Activated B cell treated with CpG ODN at 0.5 μM for 24 hours (primary cell): Measurements from ENCODE around the gene NANOS2. TPM values are rescaled to one million over a fixed set of nuclear protein-coding genes. Genes with fewer than 3 reads are reported as not detected.
"Not testable (repeated sequence)": the region's sequence is repeated elsewhere in the genome, so short reads cannot be mapped to it uniquely, and the experiment has no call there.

Source experiments
- ATAC-seq: fragments of 200-7000 bp; cut with Tn5 transposase; one replicate; pipeline ENCODE4 v1.10.0; 2021; ENCODE audit warnings: low read depth, mild to moderate bottlenecking, moderate library complexity
- CTCF ChIA-PET: fragments of 350-600 bp; sonication (Branson Sonifier 250); formaldehyde crosslinking; loops from one replicate; lab custom pipeline; 2021; ENCODE audit warnings: antibody characterized with exemption; lab: Charles Lee
- POLR2A ChIA-PET: fragments of 350-600 bp; sonication (Branson Sonifier 250); formaldehyde crosslinking; loops from one replicate; lab custom pipeline; 2021; ENCODE audit warnings: antibody characterized with exemption; lab: Charles Lee
- DNase-seq: peaks from one replicate; pipeline ENCODE4 v3.0.0; 2022
- H3K27ac Mint-ChIP-seq: one replicate; pipeline ENCODE4 v1.8.0; 2020; ENCODE audit warnings: mixed read lengths
- H3K27me3 Mint-ChIP-seq: one replicate; pipeline ENCODE4 v1.8.0; 2021; ENCODE audit warnings: mixed read lengths
- H3K36me3 Mint-ChIP-seq: one replicate; pipeline ENCODE4 v1.8.0; 2021; ENCODE audit warnings: low read depth, mixed read lengths
- H3K4me1 Mint-ChIP-seq: one replicate; pipeline ENCODE4 v1.8.0; 2021; ENCODE audit warnings: mixed read lengths
- H3K4me3 Mint-ChIP-seq: one replicate; pipeline ENCODE4 v1.8.0; 2020; ENCODE audit warnings: mild to moderate bottlenecking, mixed read lengths
- H3K9me3 Mint-ChIP-seq: one replicate; pipeline ENCODE4 v1.8.0; 2020; ENCODE audit warnings: mixed read lengths
- CTCF ChIP-seq: fragments of 200-600 bp; IDR thresholded peaks from one replicate; pipeline ENCODE4 v1.8.0; 2022; ENCODE audit warnings: antibody characterized with exemption, mild to moderate bottlenecking
- intact Hi-C: fragments of 100-400 bp; cut with micrococcal nuclease; formaldehyde crosslinking; loops from one replicate; pipeline ENCODE4 v1.15.1; 2024
- total RNA-seq: library from RNA; stranded (reverse); gene quantifications from 2 replicates; pipeline ENCODE4 v1.2.3, GENCODE V29; 2022

The NANOS2 gene
- total RNA-seq, 1 donor from 2014 or later, result not detected

GRCh38 chr19:45873219-45873772 lies 41.3 kb downstream of the NANOS2 start:
- H3K27me3 Mint-ChIP-seq, result peaks cover 28% of the 10 kb centered on the region

DNA sequence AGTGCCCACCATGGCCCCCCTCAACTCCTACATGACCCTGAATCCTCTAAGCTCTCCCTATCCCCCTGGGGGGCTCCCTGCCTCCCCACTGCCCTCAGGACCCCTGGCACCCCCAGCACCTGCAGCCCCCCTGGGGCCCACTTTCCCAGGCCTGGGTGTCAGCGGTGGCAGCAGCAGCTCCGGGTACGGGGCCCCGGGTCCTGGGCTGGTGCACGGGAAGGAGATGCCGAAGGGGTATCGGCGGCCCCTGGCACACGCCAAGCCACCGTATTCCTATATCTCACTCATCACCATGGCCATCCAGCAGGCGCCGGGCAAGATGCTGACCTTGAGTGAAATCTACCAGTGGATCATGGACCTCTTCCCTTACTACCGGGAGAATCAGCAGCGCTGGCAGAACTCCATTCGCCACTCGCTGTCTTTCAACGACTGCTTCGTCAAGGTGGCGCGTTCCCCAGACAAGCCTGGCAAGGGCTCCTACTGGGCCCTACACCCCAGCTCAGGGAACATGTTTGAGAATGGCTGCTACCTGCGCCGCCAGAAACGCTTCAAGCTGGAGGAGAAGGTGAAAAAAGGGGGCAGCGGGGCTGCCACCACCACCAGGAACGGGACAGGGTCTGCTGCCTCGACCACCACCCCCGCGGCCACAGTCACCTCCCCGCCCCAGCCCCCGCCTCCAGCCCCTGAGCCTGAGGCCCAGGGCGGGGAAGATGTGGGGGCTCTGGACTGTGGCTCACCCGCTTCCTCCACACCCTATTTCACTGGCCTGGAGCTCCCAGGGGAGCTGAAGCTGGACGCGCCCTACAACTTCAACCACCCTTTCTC lies 42.3 kb downstream of the NANOS2 start:
- no peak for ATAC-seq
- no peak for TF ChIP-seq CTCF
- Mint-ChIP-seq H3K36me3 (no peaks in the 10 kb centered on the region), H3K9me3 (no peaks in the 10 kb centered on the region), H3K27me3 (peaks cover 27% of the 10 kb centered on the region), H3K27ac (no peak overlapping the region), H3K4me3 (no peak overlapping the region), H3K4me1 (peaks cover 7% of the 10 kb centered on the region)
- ChIA-PET CTCF (no interaction called here), POLR2A (no interaction called here)
- intact Hi-C loops, result no loop called here
- no peak for DNase-seq

More at GRCh38 chr19:45873219-45873772, 41.3 kb downstream of the NANOS2 start:
- Mint-ChIP-seq H3K9me3 (no peaks in the 10 kb centered on the region), H3K27ac (no peak overlapping the region), H3K4me1 (peaks cover 7% of the 10 kb centered on the region), H3K4me3 (no peak overlapping the region), H3K36me3 (no peaks in the 10 kb centered on the region)
- ATAC-seq (no peak), DNase-seq (no peak)
- TF ChIP-seq CTCF, result no peak
- intact Hi-C loops, result no loop called here
- CTCF ChIA-PET, result interaction anchor here (0.7 kb wide), 1 partner anchor 368 kb away, joined by 3 read pairs; no protein-coding TSS in a partner anchor
- POLR2A ChIA-PET, result no interaction called here

DNA sequence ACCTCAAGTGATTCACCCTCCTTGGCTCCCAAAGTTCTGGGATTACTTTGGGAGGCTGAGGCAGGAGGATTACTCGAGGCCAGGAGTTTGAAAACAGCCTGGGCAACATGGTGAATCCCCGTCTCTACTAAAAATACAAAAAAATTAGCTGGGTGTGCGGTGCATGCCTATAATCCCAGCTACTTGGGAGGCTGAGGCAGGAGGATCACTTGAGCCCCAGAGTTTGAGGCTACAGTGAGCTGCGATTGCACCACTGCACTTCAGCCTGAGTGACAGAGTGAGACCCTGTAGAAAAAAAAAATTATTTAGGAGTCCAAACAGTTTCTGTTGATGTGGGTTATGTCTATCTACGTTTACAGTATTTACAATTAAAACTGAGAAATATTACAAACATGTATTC lies 43.8 kb downstream of the NANOS2 start:
- no peak for TF ChIP-seq CTCF
- DNase-seq, result no peak
- intact Hi-C loops, result no loop called here
- POLR2A ChIA-PET, result interaction anchor here (0.7 kb wide), 1 partner anchor 14 kb away, joined by 3 read pairs; no protein-coding TSS in a partner anchor
- Mint-ChIP-seq H3K9me3 (no peaks in the 10 kb centered on the region), H3K27me3 (peaks cover 18% of the 10 kb centered on the region), H3K4me1 (no peaks in the 10 kb centered on the region), H3K4me3 (no peak overlapping the region), H3K27ac (no peak overlapping the region), H3K36me3 (no peaks in the 10 kb centered on the region)
- ATAC-seq, result no peak
- CTCF ChIA-PET, result no interaction called here

- H3K27me3 Mint-ChIP-seq, result peaks cover 21% of the 10 kb centered on the region
- H3K9me3 Mint-ChIP-seq, H3K36me3 Mint-ChIP-seq, DNase-seq, H3K4me3 Mint-ChIP-seq, POLR2A ChIA-PET, ATAC-seq, H3K27ac Mint-ChIP-seq: not testable (repeated sequence)
- CTCF ChIA-PET, result interaction anchor here (0.7 kb wide), 1 partner anchor 78 kb away, joined by 3 read pairs; no protein-coding TSS in a partner anchor
- peaks cover 19% of the 10 kb centered on the region for H3K4me1 Mint-ChIP-seq
- intact Hi-C loops, result loop anchor here (10.0 kb wide), 2 partner anchors 462 to 792 kb away; partner anchors contain the start of genes GEMIN7, POLR1G, PPP1R13L and ZNF296
Observed at GRCh38 chr19:45867241-45867640, 47.3 kb downstream of the NANOS2 start.

- H3K4me3 Mint-ChIP-seq, result no peak overlapping the region
- H3K4me1 Mint-ChIP-seq, result peaks cover 25% of the 10 kb centered on the region
- no peak for ATAC-seq
- no peak overlapping the region for H3K27ac Mint-ChIP-seq
- no peaks in the 10 kb centered on the region for H3K9me3 Mint-ChIP-seq
- intact Hi-C loops, result loop anchor here (10.0 kb wide), 2 partner anchors 462 to 792 kb away; partner anchors contain the start of genes GEMIN7, POLR1G, PPP1R13L and ZNF296
- CTCF ChIA-PET, result no interaction called here
- H3K36me3 Mint-ChIP-seq, result peaks cover 11% of the 10 kb centered on the region
- TF ChIP-seq CTCF, result no peak
- POLR2A ChIA-PET, result no interaction called here
- H3K27me3 Mint-ChIP-seq, result peaks cover 19% of the 10 kb centered on the region
- DNase-seq, result no peak
Observed at GRCh38 chr19:45866400-45867176, 48.0 kb downstream of the NANOS2 start.
